Peyer's patch (tissue), 4 donors: ENCODE results near the gene XIAP. TPM values are rescaled to one million over a fixed set of nuclear protein-coding genes. Genes with fewer than 3 reads are reported as not detected.
A peak's percentile ranks its signal among the peaks of the same experiment; 100 is the strongest.
"Not testable (repeated sequence)": the region's sequence is repeated elsewhere in the genome, so short reads cannot be mapped to it uniquely, and the experiment has no call there.

Experiments
- DNase-seq, 3 donors: peaks; one replicate each; pipeline ENCODE4 v3.0.0-alpha.2; 2017 to 2019
- H3K27ac ChIP-seq, 4 donors: fragments of 200-600 bp; sonication (generic); one replicate each; pipeline ENCODE4 v1.5.1; 2016 to 2019
- H3K27me3 ChIP-seq, 2 donors: fragments of 200-600 bp; sonication (generic); one replicate each; pipeline ENCODE4 v1.5.1; 2019
- H3K36me3 ChIP-seq, 3 donors: fragments of 200-600 bp; sonication (generic); one replicate each; pipeline ENCODE4 v1.5.1; 2016 to 2019
- H3K4me1 ChIP-seq, 4 donors: fragments of 200-600 bp; sonication (generic); one replicate each; pipeline ENCODE4 v1.5.1; 2016 to 2019
- H3K4me3 ChIP-seq, 4 donors: fragments of 200-600 bp; sonication (generic); 1 replicate in 3 of 4; 2 replicates in 1 of 4; pipeline ENCODE4 v1.5.1; 2016 to 2019; ENCODE audit warnings: mild to moderate bottlenecking in 1 of 4
- H3K9me3 ChIP-seq, 4 donors: fragments of 200-600 bp; sonication (generic); one replicate each; pipeline ENCODE4 v1.5.1; 2016 to 2019; ENCODE audit warnings: mild to moderate bottlenecking in 1 of 4
- CTCF ChIP-seq, 6 experiments: fragments of 450-650 bp in 4 of 6; fragments of 200-600 bp in 2 of 6; sonication (generic) in 1 of 6; IDR thresholded peaks; one replicate each; pipeline ENCODE4 v1.5.1; 2017 to 2019; ENCODE audit warnings: antibody characterized with exemption in 6 of 6, mild to moderate bottlenecking in 3 of 6, moderate library complexity in 1 of 6
- POLR2A ChIP-seq, 2 donors: fragments of 450-650 bp; IDR thresholded peaks; one replicate each; pipeline ENCODE4 v1.5.1; 2017; ENCODE audit warnings: antibody characterized with exemption in 2 of 2, mild to moderate bottlenecking in 2 of 2, moderate library complexity in 2 of 2
- total RNA-seq, 4 donors: library from RNA; depleted of rRNA; stranded (reverse); fragments of >200 nt; gene quantifications; one replicate each; pipeline ENCODE4 v1.1.0, GENCODE V29; 2016

Gene XIAP
- total RNA-seq, 4 donors from 2014 or later = 27.7 to 46.2 (median 37.9) TPM

- Histone ChIP-seq H3K4me3 (no peak overlapping the region), H3K27me3 (no peaks in the 10 kb centered on the region), H3K4me1 (no peaks in the 10 kb centered on the region), H3K36me3 (no peaks in the 10 kb centered on the region), H3K27ac (peak overlapping the region in 3 of 4 donors; percentile 22 to 79 (median 65)), H3K9me3 (no peaks in the 10 kb centered on the region)
- DNase-seq = peak; percentile 42 to 80 (median 74)
- TF ChIP-seq CTCF (IDR thresholded peaks at IDR 0.05) = peak in 1 of 6 experiments; percentile 3
- TF ChIP-seq POLR2A (IDR thresholded peaks at IDR 0.05) = peak in 1 of 2 donors; percentile 16
Observed at GRCh38 chrX:123830309-123830708, 29.5 kb upstream of the XIAP start.

GRCh38 chrX:123833387-123833786, 26.5 kb upstream of the XIAP start:
- Histone ChIP-seq H3K4me3 (no peak overlapping the region), H3K27ac (no peak overlapping the region), H3K4me1 (no peaks in the 10 kb centered on the region), H3K36me3 (no peaks in the 10 kb centered on the region), H3K27me3 (no peaks in the 10 kb centered on the region), H3K9me3 (no peaks in the 10 kb centered on the region)
- peak; percentile 51 to 83 (median 74) for TF ChIP-seq CTCF (IDR thresholded peaks at IDR 0.05)
- TF ChIP-seq POLR2A (IDR thresholded peaks at IDR 0.05) = no peak
- peak in 2 of 3 donors; percentile 43 to 79 for DNase-seq

GRCh38 chrX:123834116-123834515, 25.7 kb upstream of the XIAP start:
- H3K9me3 ChIP-seq = no peaks in the 10 kb centered on the region
- H3K4me3 ChIP-seq = no peak overlapping the region
- no peak overlapping the region for H3K27ac ChIP-seq
- H3K36me3 ChIP-seq = no peaks in the 10 kb centered on the region
- TF ChIP-seq POLR2A (IDR thresholded peaks at IDR 0.05) = no peak
- no peak for TF ChIP-seq CTCF (IDR thresholded peaks at IDR 0.05)
- DNase-seq = no peak
- H3K4me1 ChIP-seq = no peaks in the 10 kb centered on the region
- no peaks in the 10 kb centered on the region for H3K27me3 ChIP-seq

GRCh38 chrX:123835661-123836371, 24.0 kb upstream of the XIAP start:
- Histone ChIP-seq H3K9me3 (no peaks in the 10 kb centered on the region), H3K4me3 (no peak overlapping the region), H3K27me3 (no peaks in the 10 kb centered on the region), H3K36me3 (no peaks in the 10 kb centered on the region), H3K4me1 (no peaks in the 10 kb centered on the region), H3K27ac (no peak overlapping the region)
- TF ChIP-seq POLR2A (IDR thresholded peaks at IDR 0.05) (no peak), CTCF (IDR thresholded peaks at IDR 0.05) (peak in 1 of 6 experiments; percentile 29)
- no peak for DNase-seq

- not testable (repeated sequence) for H3K4me1 ChIP-seq, H3K9me3 ChIP-seq, H3K4me3 ChIP-seq, DNase-seq, H3K27me3 ChIP-seq, H3K27ac ChIP-seq, H3K36me3 ChIP-seq
Observed at GRCh38 chrX:123845129-123845528, 14.7 kb upstream of the XIAP start.

- H3K36me3 ChIP-seq = no peaks in the 10 kb centered on the region
- no peak overlapping the region for H3K4me3 ChIP-seq
- H3K27ac ChIP-seq = no peak overlapping the region
- TF ChIP-seq CTCF (IDR thresholded peaks at IDR 0.05) = no peak
- no peak for TF ChIP-seq POLR2A (IDR thresholded peaks at IDR 0.05)
- H3K27me3 ChIP-seq = no peaks in the 10 kb centered on the region
- no peaks in the 10 kb centered on the region for H3K4me1 ChIP-seq
- H3K9me3 ChIP-seq = no peaks in the 10 kb centered on the region
- no peak for DNase-seq
Observed at GRCh38 chrX:123846577-123847038, 13.2 kb upstream of the XIAP start.
